Mesothelial cell of epicardium (in vitro differentiated cells): Measurements from ENCODE around the gene PDS5B. TPM values are rescaled to one million over a fixed set of nuclear protein-coding genes. Genes with fewer than 3 reads are reported as not detected.

Source experiments
- DNase-seq, 2 experiments: peaks; one replicate each; pipeline ENCODE4 v3.0.0; 2021; ENCODE audit warnings: low spot score in 2 of 2; ENCODE audit not compliant: unreplicated experiment in 2 of 2
- H3K27ac Mint-ChIP-seq: 2 replicates; pipeline ENCODE4 v1.8.0; 2021; ENCODE audit warnings: mixed read lengths
- H3K27me3 Mint-ChIP-seq: 2 replicates; pipeline ENCODE4 v1.8.0; 2021; ENCODE audit warnings: low read depth, mixed read lengths
- H3K36me3 Mint-ChIP-seq: 2 replicates; pipeline ENCODE4 v1.8.0; 2021; ENCODE audit warnings: mixed read lengths
- H3K4me1 Mint-ChIP-seq: 2 replicates; pipeline ENCODE4 v1.8.0; 2021; ENCODE audit warnings: mixed read lengths
- H3K4me3 Mint-ChIP-seq: 2 replicates; pipeline ENCODE4 v1.8.0; 2021; ENCODE audit warnings: mild to moderate bottlenecking, moderate library complexity, mixed read lengths
- H3K9me3 Mint-ChIP-seq: 2 replicates; pipeline ENCODE4 v1.8.0; 2021; ENCODE audit warnings: mixed read lengths
- total RNA-seq: library from RNA; stranded (reverse); gene quantifications from 3 replicates; pipeline ENCODE4 v1.2.1, GENCODE V29; 2021
- TF ChIP-seq, protein P1 (sequence below): fragments of 200-600 bp; sonication (generic); IDR thresholded peaks from one replicate; pipeline ENCODE4 v1.5.0; 2021; ENCODE audit warnings: antibody characterized with exemption; ENCODE audit not compliant: unreplicated experiment

PDS5B gene
- total RNA-seq, 1 donor from 2014 or later = 64.9 TPM

DNA sequence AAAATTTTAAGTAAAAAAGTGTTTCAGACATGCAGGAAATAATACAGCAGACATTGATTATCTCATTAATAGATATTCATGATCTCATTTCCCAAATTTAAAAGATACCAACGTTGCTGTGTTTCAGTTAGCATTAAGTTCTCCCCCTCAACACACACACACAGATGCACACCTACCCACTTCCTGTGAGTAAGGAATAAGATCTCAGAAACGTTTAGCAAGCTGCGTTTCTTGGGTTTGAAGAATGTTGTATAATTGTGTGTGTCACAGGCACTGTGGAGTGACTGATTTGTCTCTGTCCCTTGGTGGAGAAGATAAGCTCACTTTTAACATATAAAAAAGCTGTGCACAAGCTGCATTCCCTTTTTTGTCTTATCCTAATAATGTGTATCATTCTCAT is 196.8 kb downstream of the PDS5B start:
- Mint-ChIP-seq H3K27ac (no peak overlapping the region), H3K4me3 (no peak overlapping the region), H3K4me1 (no peaks in the 10 kb centered on the region), H3K27me3 (no peaks in the 10 kb centered on the region), H3K36me3 (peaks cover 24% of the 10 kb centered on the region), H3K9me3 (peaks cover 12% of the 10 kb centered on the region)
- DNase-seq = no peak
- TF ChIP-seq, protein P1, sequence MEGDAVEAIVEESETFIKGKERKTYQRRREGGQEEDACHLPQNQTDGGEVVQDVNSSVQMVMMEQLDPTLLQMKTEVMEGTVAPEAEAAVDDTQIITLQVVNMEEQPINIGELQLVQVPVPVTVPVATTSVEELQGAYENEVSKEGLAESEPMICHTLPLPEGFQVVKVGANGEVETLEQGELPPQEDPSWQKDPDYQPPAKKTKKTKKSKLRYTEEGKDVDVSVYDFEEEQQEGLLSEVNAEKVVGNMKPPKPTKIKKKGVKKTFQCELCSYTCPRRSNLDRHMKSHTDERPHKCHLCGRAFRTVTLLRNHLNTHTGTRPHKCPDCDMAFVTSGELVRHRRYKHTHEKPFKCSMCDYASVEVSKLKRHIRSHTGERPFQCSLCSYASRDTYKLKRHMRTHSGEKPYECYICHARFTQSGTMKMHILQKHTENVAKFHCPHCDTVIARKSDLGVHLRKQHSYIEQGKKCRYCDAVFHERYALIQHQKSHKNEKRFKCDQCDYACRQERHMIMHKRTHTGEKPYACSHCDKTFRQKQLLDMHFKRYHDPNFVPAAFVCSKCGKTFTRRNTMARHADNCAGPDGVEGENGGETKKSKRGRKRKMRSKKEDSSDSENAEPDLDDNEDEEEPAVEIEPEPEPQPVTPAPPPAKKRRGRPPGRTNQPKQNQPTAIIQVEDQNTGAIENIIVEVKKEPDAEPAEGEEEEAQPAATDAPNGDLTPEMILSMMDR = no peak

- TF ChIP-seq, protein P1 = no peak
- no peaks in the 10 kb centered on the region for H3K9me3 Mint-ChIP-seq
- no peaks in the 10 kb centered on the region for H3K4me1 Mint-ChIP-seq
- peaks cover 2% of the 10 kb centered on the region for H3K36me3 Mint-ChIP-seq
- H3K27me3 Mint-ChIP-seq = no peaks in the 10 kb centered on the region
- DNase-seq = no peak
- H3K4me3 Mint-ChIP-seq = no peak overlapping the region
- H3K27ac Mint-ChIP-seq = no peak overlapping the region
These were observed 204.5 kb downstream of the PDS5B start for GRCh38 chr13:32790731-32791130.

DNA sequence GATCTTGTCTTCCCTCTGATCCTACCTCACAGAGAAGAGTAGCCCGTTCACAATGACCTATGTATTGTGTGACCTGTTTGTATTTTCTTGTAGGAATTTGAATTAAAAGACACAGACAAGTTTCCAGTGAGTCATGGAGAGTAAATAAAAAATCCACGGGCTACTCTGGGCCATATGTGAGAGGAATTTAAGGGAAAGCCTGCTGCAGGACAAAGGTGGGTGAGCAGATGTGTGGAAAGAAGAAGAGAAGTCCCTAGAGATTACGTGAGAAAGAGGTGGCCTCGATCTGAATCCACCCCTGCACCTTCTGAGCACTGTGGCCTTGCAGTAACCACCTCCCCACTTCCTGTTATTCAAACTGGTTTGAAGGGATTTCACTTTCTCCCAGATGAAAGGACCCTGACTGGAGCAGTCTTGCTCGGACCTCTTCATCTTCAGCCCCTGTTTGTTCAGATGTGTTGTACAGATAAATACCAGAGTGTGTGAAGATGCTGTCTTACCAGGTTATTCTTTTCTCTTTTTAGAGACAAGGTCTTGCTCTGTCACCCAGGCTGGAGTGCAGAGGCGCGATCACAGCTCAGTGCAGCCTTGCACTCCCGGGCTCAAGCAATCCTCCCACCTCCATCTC is 205.4 kb downstream of the PDS5B start:
- H3K27ac Mint-ChIP-seq = no peak overlapping the region

GRCh38 chr13:32796754-32797153 is 210.5 kb downstream of the PDS5B start:
- no peak for DNase-seq
- Mint-ChIP-seq H3K9me3 (peaks cover 11% of the 10 kb centered on the region), H3K36me3 (no peaks in the 10 kb centered on the region), H3K4me1 (no peaks in the 10 kb centered on the region), H3K27ac (no peak overlapping the region), H3K4me3 (no peak overlapping the region), H3K27me3 (no peaks in the 10 kb centered on the region)
- TF ChIP-seq, protein P1 = no peak

More for the DNA sequence above, 205.4 kb downstream of the PDS5B start:
- DNase-seq = no peak
- H3K4me1 Mint-ChIP-seq = no peaks in the 10 kb centered on the region
- H3K27me3 Mint-ChIP-seq = no peaks in the 10 kb centered on the region
- no peaks in the 10 kb centered on the region for H3K9me3 Mint-ChIP-seq
- H3K4me3 Mint-ChIP-seq = no peak overlapping the region
- TF ChIP-seq, protein P1 = no peak
- H3K36me3 Mint-ChIP-seq = peaks cover 2% of the 10 kb centered on the region

GRCh38 chr13:32802159-32802558 is 215.9 kb downstream of the PDS5B start:
- H3K4me3 Mint-ChIP-seq = no peak overlapping the region
- H3K4me1 Mint-ChIP-seq = no peaks in the 10 kb centered on the region
- peaks cover 16% of the 10 kb centered on the region for H3K9me3 Mint-ChIP-seq
- no peaks in the 10 kb centered on the region for H3K36me3 Mint-ChIP-seq
- TF ChIP-seq, protein P1 = no peak
- no peak overlapping the region for H3K27ac Mint-ChIP-seq
- no peaks in the 10 kb centered on the region for H3K27me3 Mint-ChIP-seq
- DNase-seq = no peak
